ENCODE measurements around the gene SLBP.
A peak's percentile ranks its signal among the peaks of the same experiment; 100 is the strongest.

SLBP gene

DNA sequence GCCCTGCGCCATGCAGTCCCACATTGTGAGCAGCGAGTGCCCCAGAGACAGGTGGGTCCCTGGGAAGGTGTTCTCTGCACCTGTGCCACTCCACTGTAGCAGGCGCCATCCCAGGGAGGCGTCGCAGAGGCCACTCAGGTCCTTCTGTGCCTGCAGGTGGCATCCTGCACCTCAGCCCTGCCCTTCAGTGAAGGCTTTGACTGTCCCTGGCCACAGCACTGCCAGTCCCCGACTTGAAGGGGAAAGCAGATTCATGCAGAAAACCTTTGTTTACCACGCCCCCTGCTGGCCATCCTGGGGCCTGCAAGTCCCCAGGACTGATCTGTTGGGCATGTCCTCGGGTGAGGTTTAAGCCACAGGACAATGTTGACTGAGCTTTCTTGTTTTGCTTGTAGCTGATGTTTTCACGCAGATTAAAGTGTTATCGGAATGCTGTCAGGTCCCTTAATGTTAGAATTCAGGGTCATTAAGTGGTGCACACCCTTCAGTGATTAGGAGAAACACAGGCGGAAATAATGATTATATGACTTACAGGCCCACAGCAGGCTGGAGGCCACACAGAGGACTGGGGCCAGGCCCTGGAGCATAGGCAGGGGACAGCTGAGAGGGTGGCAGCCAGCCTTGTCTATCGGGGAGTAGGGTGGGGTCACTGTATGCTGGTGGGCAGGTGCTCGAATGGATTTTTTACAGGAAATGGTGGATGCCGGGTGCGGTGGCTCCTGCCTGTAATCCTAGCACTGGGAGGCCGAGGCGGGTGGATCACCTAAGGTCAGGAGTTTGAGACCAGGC is 14.2 kb upstream of the SLBP start:
- DNase-seq (ENCODE audit: low read depth): peak; percentile 63

DNA sequence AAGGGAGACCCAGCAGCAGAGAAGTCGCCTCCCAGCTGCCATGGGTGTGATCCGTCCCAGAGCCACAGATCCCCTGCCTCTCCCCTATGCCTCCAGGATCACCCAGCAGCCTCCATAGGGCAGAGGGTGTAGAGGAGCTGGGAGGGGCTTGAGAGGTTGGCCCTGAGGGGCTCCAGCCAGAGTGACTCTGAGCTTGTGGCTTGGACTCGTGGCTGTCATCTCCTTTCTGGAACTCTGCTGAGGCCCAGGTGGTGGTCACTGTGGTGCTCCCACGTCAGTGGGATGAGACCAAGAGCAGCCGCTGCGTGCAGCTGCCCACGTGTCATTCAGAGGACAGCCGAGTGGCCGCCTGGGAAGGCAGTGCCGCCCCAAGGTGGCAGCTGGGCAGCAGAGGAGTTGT is 13.4 kb upstream of the SLBP start:
- no peak for DNase-seq (ENCODE audit: low read depth)

DNA sequence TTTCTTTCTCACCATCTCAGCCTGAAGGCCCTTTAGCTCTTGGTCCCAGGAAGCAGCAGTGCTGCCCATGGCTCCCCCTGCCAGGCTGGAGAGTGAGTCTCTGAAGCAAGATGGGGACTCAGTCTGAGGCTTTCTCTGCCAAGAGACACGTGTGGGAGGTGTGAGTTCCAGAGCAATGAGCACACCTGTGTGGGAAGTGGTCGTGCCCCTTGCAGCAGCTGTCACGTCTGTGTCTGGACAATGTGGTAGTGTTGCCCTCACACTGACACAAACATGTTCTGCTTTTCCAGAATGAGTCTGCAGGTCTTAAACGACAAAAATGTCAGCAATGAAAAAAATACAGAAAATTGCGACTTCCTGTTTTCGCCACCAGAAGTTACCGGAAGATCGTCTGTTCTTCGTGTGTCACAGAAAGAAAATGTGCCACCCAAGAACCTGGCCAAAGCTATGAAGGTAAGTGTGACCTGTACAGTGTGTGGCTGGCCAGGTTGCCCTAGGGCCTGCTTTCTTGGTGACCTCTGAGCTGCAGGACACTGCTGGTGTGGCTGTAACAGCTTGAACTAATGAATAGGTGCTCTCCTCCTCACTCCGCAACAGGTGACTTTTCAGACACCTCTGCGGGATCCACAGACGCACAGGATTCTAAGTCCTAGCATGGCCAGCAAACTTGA is 11.1 kb upstream of the SLBP start:
- no peak for DNase-seq (ENCODE audit: low read depth)

DNA sequence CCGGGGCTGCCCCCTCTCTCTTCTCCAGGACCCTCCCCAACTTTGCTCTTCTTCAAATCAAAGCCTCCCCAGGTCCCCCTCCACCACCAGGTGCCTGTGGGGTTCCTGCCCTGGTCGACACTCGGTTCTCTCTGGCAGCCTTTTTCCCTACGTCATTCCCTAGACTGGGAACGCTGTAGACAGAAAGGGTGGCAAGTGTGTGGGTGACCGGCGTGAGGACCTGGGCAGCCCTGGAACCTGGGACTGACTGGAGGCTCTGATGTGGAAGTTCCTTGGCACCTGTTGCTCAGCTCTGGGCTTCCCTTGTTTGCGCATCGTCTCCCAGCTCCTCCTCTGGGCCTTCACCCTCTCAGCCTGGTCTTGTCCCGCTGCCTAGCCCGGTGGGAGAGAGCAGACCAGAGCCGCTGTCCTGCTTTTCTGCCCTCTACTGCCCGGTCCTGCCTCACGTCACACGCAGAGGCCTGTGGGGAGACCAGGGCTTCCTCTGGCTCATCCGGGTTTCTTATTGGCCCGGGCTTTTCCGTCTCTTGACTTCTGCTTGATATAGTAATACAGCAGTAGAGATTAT is 10.5 kb upstream of the SLBP start:
- no peak for DNase-seq (ENCODE audit: low read depth)

DNA sequence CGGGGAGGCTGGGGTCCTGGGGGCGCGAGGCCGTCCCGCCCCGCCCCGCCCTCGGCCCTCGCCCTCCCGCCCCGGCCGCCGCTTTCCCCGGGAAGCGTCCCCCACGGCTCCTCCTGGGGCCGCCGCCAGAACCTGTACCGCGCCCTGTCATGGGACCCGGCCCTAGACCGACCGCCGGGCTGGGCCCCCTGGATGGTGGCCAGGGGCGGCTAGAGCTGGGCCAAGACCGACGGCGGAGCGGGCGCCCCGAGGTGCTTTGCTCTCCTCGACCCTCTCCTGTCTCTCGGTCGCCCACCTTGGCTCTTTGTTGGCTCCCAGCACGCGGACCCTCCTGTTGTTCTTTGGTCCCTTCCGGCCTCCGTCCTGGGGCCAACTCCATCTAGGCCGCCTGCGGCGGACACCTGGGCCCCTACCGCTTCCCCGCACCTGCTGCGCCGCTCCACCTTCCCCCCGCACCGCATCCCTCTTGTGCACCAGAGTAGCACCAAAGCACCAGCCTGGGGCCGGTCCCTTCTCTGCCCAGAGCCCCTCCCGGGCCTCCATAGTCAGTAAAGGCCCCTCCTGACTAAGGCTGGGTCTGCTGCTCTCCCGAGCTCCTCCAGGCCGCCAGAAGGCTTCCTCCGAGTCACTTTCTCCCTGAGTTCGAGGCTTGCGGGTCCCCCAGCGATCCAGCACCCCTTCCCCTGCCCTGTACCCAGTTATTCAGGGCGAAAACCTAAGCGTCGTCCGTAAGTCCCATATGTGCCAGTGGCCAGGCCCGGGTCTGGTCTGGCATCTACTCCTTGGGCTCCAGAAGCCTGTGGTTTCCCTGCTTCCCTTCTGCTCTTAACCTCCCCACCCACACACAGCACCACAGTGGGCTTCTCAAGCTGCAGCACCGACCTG is 9.8 kb upstream of the SLBP start:
- no peak for DNase-seq (ENCODE audit: low read depth)

DNA sequence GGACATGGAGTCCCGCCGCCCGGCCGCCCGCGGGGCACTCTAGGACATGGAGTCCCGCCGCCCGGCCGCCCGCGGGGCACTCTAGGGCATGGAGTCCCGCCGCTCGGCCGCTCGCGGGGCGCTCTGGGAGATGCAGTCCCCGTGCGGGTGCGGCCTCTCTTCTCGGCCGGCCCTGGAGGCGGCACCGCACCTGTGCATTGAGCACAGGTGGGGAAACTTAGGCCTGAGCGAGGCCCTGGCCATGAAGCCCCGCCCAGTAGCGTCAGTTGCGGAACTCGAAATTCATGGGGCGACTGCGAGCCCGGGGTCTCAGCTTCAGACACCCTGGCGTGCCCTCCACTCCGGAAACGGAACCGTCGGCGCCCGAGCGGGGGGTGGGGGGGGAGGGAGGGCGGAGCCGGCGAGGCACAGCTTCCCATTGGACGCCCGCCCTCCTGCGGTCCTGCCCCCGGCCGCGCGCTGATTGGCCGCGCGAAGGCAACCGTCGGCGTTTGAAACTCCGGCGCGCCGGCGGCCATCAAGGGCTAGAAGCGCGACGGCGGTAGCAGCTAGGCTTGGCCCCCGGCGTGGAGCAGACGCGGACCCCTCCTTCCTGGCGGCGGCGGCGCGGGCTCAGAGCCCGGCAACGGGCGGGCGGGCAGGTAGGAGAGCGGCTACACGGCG is 9.0 kb upstream of the SLBP start, which contains the start of the genes TACC3 and TMEM129:
Gene TACC3 (plus strand): TSS at position 519 of the 663 bp plus-strand sequence. CDS start 1,901 bp downstream, outside the sequence.
Gene TMEM129 (minus strand): TSS at position 321 of the 663 bp plus-strand sequence. CDS start 486 bp downstream, outside the sequence.
- DNase-seq (ENCODE audit: low read depth): peak; percentile 86

DNA sequence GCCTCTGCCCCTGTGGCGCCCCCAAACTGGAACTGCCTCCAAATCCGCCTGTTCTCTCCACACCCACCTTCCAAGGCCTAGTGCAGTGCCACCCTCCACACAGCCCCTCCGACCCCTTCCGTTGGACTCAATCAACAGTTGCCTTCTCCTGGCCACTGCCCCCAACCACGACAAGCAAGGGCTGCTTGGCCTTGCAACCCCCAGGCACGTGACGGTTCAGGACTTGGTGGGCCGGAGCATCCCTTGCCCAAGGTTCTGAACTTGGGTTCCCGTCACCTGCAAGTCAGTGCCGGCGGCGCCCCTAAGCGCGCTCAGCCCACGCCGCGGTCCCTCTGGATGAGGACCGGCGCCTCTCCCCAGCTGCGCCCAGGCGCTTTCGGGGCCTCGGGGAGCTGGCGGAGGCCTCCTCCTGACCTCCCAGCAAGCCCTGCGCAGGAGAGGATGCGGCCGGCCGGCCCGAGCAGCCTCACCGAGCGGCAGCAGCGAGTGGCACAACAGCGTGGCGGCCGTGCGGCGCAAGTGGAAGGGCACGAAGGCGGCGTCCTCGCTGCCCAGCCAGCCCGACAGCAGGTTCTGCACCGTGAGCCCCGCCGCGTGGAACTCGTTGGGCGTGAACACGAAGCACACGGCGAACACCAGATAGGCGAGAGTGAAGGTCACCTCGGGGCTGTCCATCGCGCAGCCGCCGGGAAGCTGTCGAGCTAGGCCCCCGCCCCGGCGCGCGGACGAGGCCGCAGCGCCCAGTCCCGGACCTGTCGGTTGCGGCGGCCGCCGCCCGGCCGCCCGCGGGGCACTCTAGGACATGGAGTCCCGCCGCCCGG is 8.3 kb upstream of the SLBP start:
- DNase-seq (ENCODE audit: low read depth): no peak

DNA sequence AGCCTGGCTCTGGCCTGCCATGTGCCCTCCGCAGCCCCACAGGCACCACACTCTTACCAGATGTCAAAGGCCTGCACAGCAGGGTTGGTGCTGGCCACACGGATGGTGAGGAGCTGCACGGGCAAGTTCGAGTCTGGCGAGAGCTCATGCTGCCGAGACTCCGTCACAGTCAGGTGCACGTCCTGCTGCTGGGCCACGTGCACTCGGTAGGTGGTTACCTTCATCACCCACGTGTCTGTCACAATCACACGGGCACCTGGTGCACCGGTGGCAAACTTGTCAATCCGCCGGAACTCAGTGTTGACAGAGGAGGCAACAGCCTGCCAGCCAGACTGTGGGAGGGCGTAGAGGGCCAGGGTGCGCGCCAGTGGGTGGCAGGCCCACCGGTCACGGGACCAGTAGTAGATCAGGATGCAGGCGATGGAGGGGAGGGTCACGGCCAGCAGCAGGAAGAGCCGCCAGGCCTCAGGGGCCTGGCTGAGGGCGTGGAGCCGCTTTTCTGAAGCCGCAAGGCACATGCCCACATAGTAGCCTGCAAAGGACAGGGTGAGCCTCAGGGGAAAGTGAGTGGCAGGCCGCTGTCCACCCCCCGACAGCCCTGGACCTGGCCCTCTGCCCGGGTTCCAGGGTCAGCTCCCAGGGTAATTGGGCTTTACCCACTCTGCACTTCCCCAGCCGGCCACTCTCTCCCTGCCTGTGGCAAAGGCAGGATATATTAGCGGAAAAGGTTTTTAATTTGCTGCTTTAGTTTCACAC is 6.2 kb upstream of the SLBP start:
- no peak for DNase-seq (ENCODE audit: low read depth)

DNA sequence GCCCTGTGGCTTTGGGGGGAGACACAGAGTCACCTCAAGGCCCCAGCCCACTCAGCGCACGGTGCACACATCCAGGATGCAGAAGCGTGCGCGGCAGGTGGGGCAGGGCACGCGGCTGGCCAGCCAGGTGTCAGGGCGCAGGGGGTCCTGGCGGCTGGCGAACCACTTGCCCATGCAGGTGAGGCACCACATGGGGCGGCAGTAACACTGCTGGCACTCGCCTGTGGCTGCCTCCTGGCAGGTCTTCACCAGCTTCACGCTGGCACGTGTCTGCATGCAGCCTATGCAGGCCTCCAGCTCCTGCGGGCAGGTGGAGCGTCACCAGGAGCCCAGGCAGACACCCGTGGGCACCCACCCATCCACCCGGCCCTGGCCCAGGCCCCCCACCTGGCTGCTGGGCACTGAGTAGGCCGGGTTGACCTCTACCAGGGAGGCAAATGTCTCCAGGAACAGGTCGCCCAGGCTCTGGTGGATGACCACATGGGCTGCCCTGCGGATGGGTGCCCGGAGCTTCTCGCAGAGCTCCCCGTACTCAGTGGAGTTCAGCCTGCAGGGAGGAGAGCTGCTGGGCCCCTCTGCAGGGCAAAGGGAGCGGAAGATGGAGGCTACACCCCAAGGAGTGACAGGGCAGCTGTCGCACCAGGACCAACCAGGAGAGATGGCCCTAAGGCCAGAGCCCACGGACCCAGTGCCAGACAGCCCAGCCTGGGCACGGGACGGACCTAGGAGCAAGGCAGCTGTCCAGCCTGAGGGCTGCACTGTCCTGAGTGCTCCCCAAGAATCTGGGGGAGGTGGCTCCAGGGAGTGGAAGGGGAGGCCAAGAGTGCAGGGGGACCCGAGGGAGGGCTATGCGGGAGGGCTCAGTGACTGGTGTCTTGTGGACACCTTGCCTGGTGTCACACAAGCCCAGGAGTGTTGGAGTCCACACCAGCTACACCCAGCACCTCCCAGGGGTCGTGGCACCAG is 5.3 kb upstream of the SLBP start:
- no peak for DNase-seq (ENCODE audit: low read depth)

DNA sequence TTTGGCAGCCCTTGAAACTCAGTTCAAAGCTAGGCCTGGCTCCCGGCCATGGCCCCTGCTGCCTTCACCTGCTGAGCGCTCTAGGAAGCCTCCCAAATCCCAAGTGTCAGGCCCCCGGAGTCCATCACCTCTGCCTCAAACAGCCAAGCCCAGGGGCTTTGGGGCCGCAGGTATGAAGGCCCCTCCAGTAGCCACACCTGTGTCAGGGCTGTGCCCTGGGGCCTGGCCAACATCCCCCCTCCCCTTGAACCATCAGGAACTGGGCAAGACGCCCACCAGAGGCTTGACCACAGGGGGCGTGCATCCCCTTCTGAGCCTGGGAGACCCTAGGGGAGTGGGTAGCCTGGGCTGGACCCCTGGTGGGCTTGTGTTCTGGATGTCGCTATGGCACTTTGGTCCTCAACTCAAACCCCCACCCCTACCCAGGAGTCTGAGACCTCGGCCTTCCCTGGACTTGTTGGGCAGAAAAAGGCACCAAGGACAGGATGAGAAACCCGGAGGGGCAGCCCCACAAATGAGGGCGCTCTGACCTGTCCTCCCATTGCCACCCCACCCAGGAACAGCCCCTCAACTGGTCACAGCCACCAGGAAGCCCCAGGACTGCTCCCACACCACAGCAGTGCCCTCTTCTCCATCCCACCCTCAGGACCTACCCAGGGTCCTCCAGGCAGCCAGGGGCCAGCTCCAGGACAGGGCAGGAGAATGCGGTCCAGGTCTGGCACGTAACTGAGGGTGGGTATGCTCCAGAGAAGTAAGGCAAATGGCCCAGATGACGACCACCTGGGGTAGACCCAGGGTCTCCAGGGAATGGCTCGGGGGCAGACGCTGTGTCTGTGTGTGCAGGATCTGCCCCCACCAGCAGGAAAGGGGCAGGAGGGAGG is 4.2 kb upstream of the SLBP start:
- DNase-seq (ENCODE audit: low read depth): no peak

DNA sequence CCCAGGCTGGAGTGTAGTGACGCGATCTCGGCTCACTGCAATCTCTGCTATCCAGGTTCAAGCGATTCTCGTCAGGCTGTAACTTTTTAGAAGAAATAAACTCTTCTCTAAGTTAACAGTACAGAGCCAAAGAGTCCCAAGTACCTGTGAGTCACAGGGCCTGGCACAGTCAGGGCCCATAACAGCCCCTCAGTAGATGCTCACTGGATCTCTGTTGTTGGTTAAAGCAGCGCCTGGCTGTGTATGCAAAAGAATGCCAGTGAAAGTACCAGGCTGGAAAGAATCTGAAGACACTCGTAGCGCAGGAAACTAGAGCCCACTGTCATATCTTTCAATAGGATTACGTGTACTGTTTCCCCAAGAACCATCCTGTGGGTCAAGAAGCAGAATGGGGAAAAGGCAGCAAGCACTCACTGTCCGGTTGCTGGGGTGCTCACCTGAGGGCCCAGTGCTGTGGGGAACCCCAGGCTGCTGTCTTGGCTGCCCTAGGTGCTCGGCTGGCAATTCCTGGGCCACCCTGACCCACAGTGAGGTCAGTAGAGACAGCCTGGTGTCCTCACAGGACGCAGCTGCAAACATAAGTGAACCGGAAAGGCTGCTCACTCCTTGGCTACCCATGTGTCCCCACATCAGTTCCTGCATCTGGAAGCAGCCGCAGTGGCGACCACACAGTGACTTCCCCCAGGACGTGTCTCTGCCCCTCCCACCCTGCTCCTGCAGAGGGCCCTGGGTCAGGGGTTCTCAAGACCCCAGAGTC is 3.1 kb upstream of the SLBP start:
- DNase-seq (ENCODE audit: low read depth): no peak

DNA sequence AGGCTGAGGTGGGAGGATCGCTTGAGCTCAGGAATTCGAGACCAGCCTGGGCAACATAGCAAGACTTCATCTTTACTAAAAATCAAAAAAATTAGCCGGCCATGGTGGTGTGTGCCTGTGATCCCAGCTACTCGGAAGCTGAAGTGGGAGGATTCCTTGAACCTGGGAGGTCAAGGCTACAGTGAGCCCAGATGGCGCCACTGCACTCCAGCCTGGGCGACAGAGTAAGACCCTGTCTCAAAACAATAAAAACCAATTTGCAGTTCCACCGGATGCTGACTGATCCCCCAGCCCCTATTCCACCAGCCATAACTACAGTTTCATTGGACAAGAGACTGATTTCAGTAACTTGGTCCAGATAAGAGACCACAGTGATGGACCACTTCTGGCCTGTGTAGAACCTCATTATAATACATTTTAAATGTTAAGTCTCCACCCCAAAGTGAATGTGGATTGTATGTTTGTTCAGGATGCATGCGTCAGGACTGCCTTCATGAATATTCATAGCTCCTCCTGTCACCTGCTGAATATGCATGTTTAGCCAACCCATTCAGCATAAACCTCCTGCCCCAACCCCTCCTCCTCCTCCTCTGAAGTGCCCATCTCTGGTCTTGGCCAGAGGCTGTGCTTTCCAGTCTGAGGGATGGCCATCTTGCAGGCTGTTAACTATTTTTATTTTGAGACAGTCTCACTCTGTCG is 2.3 kb upstream of the SLBP start:
- DNase-seq (ENCODE audit: low read depth): no peak

DNA sequence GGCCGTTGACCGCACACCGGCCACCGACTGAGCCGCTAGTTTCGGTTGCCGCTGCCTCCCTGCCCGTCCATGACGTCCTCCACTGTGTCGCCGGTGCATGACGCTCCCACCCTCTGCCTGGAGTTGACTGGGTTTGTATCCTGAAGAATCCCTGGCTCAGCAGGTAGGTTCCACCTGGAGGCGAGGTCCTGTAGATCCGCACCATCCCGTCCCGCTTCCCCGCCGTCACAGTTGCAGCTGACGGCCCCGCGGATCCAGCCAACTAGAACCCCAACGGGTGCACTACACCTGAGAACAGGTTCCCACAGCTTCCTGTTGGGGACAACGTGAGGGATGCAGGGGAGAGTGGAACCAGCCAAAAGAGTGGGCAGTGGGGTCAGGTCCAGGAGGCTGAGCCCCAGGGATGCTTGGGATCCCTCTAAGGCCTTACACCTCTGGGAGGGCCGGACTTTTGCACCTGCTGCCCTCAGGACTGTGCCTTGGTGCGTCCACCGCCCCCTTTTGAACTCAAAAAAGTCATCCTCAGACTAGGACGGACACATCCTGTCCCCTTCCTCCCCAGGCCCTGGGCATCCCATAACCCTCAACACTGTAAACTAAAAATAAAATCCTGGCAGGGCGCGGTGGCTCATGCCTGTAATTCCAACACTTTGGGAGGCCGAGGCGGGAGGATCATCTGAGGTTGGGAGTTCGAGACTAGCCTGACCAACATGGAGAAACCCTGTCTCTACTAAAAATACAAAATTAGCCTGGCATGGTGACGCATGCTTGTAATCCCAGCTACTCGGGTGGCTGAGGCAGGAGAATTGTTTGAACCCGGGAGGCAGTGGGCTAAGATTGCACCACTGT is 1.1 kb upstream of the SLBP start:
- no peak for DNase-seq (ENCODE audit: low read depth)

DNA sequence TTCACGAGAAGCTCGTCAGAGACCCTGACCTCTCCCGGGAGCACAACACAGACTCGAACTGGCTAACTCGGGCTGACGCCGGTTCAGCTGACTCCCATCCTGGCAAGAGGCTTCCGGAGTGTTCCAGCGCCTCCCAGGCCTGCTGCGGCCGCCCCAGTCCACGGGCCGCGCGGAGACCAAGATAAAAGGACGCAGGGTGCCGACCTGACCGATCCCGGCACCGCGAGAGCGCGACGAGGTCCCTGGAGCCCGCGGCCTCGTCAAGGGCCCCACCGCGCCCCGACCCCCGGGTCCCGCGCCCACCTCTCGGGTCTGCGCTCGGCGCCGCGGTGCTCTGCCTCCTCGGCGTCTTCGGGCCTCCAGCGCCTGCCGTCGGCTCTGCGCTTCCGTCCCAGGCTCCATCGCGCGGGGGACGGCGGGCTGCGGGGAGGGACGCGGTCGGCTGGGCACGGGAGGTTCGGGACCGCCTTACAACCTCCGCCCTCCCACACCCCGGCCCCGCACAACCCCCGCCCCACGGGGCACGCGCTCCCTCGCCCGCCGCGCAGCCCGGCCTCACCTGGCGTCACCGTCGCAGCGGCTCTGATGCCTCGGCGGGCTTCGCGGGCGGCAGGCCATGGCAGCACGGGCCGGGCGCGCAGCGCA is 426 bp downstream of the SLBP start:
- no peak for DNase-seq (ENCODE audit: low read depth)

DNA sequence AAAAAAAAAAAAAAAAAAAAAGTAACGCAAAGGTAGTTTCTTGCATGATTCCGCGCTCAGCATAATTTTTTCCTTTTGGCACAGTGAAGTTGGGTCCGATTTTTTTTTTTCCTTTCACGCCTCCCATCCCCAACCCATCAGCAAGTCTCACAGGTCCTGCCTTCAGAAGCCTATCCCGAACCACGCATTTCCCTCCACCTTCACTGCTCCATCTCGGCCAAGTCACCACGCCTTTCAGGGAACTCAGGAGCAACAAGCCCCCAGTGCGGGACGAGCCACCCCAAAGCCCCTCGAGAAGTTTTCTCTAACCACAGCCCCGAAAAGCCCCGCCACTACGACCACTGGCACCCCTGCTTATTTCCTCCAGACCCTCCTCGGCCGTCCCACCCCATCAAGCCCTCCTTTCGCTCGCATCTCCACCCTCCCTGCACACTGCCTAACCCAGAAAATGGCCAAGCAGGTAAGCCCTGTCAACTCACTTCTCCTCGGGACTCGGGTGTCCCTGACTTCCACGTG is 1.0 kb downstream of the SLBP start:
- DNase-seq (ENCODE audit: low read depth): no peak
